C4-2B (cell line): ENCODE results near the gene CYP1B1.

Experiments used
- CTCF ChIP-seq: fragments of 450-650 bp; conservative IDR thresholded peaks from 2 replicates; pipeline ENCODE4 v1.5.1; 2017; ENCODE audit warnings: mild to moderate bottlenecking
- ZFX ChIP-seq: fragments of 450-650 bp; IDR thresholded peaks from 2 replicates; pipeline ENCODE4 v1.6.1; 2017

GRCh38 chr2:38090928-38091327, 15.0 kb upstream of the CYP1B1 start:
- TF ChIP-seq CTCF (no peak), ZFX (no peak)
